ENCODE results near the gene PREB.

DNA sequence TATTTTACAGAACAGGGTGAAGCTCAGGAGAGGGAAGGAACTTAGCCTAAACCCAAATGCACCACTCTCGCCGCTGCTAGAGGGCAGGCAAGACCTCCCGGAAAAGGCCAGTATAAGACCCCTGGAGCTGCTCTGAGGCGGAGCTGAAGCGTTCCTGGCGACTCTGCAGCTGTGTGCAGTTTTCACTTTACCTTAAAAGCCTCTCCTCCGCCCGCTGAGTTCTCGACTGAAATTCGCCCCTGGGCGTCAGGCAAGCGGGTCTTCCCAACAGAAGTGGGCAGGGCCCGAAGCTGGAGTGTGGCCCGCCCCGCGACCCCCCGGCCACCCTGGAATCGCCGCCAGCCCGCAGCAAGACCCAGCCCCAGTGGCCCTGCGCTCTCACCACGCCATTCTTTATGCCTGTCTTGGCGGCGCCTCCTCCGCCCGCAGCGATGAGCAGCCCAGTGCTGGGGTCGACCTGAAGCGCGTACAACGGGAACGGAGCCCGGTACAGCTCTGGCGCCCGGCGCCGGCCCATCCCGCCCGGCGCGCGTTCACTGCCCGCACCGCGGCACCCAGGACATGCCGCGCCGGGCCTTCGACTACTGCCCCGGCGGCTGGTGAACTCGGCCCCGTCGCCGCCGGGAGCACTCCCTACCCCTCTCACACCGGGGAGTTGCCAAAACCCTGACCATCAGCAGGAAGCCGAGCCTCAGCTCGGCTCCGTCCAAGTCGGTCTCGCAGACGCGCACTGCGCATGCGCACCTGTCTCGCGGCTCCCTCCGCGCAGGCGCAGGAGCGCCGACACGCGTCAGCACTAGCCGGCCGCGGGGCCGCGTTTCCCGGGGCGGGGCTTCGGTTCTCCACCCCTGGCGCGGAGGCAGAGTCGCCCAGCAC is at the start of gene PREB:
- no peak for TF ChIP-seq EZH2phosphoT487 (IDR thresholded peaks at IDR 0.05; ENCODE audit: borderline replicate concordance, low read length)
- TF ChIP-seq, protein P1, sequence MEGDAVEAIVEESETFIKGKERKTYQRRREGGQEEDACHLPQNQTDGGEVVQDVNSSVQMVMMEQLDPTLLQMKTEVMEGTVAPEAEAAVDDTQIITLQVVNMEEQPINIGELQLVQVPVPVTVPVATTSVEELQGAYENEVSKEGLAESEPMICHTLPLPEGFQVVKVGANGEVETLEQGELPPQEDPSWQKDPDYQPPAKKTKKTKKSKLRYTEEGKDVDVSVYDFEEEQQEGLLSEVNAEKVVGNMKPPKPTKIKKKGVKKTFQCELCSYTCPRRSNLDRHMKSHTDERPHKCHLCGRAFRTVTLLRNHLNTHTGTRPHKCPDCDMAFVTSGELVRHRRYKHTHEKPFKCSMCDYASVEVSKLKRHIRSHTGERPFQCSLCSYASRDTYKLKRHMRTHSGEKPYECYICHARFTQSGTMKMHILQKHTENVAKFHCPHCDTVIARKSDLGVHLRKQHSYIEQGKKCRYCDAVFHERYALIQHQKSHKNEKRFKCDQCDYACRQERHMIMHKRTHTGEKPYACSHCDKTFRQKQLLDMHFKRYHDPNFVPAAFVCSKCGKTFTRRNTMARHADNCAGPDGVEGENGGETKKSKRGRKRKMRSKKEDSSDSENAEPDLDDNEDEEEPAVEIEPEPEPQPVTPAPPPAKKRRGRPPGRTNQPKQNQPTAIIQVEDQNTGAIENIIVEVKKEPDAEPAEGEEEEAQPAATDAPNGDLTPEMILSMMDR (IDR thresholded peaks at IDR 0.05; ENCODE audit: low read depth, low read length, poor library complexity, severe bottlenecking): peak; percentile 59
